Measurements from ENCODE around the gene SHB. TPM values are rescaled to one million over a fixed set of nuclear protein-coding genes. Genes with fewer than 3 reads are reported as not detected.

SHB gene
- total and polyA plus RNA-seq, 2 donors (not counting 3 experiments of a cell fraction or from before 2014, with no cell fraction given) = 13.4 to 24.9 TPM

- DNase-seq (ENCODE audit: low read depth, low spot score) = no peak
- no peaks in the 10 kb centered on the region for H3K36me3 ChIP-seq (ENCODE audit: control insufficient read depth in 2 of 2, extremely low read depth in 1 of 2, insufficient read depth in 2 of 2, low read length in 2 of 2)
- no peak overlapping the region for H3K4me3 ChIP-seq (replicated peaks in 1 of 3; ENCODE audit: insufficient read depth in 1 of 3, low read depth in 1 of 3, low read length in 3 of 3)
- H2AFZ ChIP-seq (ENCODE audit: low read depth, low read length) = no peak overlapping the region
- TF ChIP-seq FOS (IDR thresholded peaks at IDR 0.05; ENCODE audit: borderline replicate concordance, insufficient read depth, low read length) (no peak), MYC (IDR thresholded peaks at IDR 0.05; ENCODE audit: low read depth, low read length) (no peak), JUN (IDR thresholded peaks at IDR 0.05; ENCODE audit: borderline replicate concordance, insufficient read depth, insufficient read length, low read depth) (no peak), MAX (IDR thresholded peaks at IDR 0.05; ENCODE audit: insufficient read depth, insufficient read length) (no peak)
- no peak overlapping the region for H3K9ac ChIP-seq (replicated peaks; ENCODE audit: extremely low read depth, insufficient read depth, low read length)
- H4K20me1 ChIP-seq (replicated peaks; ENCODE audit: control insufficient read depth, extremely low read depth, insufficient read depth, low read length) = no peaks in the 10 kb centered on the region
- CTCF ChIA-PET = interaction anchor here (3.7 kb wide), 1 partner anchor 8 kb away, joined by 17 read pairs; no protein-coding TSS in a partner anchor
- FAIRE-seq = no peak
- H3K9me1 ChIP-seq (replicated peaks; ENCODE audit: control insufficient read depth, extremely low read depth, insufficient read depth, low read length) = no peaks in the 10 kb centered on the region
- dilution Hi-C loops (cut with MboI; ENCODE audit: extremely low pct_ligation_motif_present, low sequenced_read_pairs) = no loop called here
- no peaks in the 10 kb centered on the region for H3K9me3 ChIP-seq (replicated peaks; ENCODE audit: control insufficient read depth, insufficient read depth, low read length)
- BruUV-seq (replicated peaks) = no TSS peak
- H3K4me1 ChIP-seq (ENCODE audit: control insufficient read depth, extremely low read depth, insufficient read depth, low read length) = no peaks in the 10 kb centered on the region
- no peaks in the 10 kb centered on the region for H3K79me2 ChIP-seq (ENCODE audit: control insufficient read depth, insufficient read depth, low read length)
- POLR2A ChIA-PET = no interaction called here
- H3K27ac ChIP-seq (ENCODE audit: insufficient read depth, low read depth, low read length) = no peak overlapping the region
- H3K4me2 ChIP-seq (ENCODE audit: insufficient read depth, low read length) = no peak overlapping the region
- intact Hi-C loops (cut with micrococcal nuclease) = no loop called here
- H3K27me3 ChIP-seq (ENCODE audit: control insufficient read depth in 2 of 2, insufficient read depth in 2 of 2, low read length in 2 of 2) = peaks cover 10 to 28% of the 10 kb centered on the region in 2 experiments
Observed at GRCh38 chr9:38096238-38096805, 27.3 kb upstream of the SHB start.

- Histone ChIP-seq H3K4me1 (ENCODE audit: control insufficient read depth, extremely low read depth, insufficient read depth, low read length) (no peaks in the 10 kb centered on the region), H3K27me3 (ENCODE audit: control insufficient read depth in 2 of 2, insufficient read depth in 2 of 2, low read length in 2 of 2) (peaks cover 3 to 14% of the 10 kb centered on the region in 2 experiments), H3K79me2 (ENCODE audit: control insufficient read depth, insufficient read depth, low read length) (no peaks in the 10 kb centered on the region), H4K20me1 (replicated peaks; ENCODE audit: control insufficient read depth, extremely low read depth, insufficient read depth, low read length) (no peaks in the 10 kb centered on the region), H3K9me3 (replicated peaks; ENCODE audit: control insufficient read depth, insufficient read depth, low read length) (no peaks in the 10 kb centered on the region), H3K27ac (ENCODE audit: insufficient read depth, low read depth, low read length) (no peak overlapping the region), H3K9me1 (replicated peaks; ENCODE audit: control insufficient read depth, extremely low read depth, insufficient read depth, low read length) (no peaks in the 10 kb centered on the region), H3K4me2 (ENCODE audit: insufficient read depth, low read length) (no peak overlapping the region), H3K9ac (replicated peaks; ENCODE audit: extremely low read depth, insufficient read depth, low read length) (no peak overlapping the region), H3K4me3 (replicated peaks in 1 of 3; ENCODE audit: insufficient read depth in 1 of 3, low read depth in 1 of 3, low read length in 3 of 3) (no peak overlapping the region), H2AFZ (ENCODE audit: low read depth, low read length) (no peak overlapping the region), H3K36me3 (ENCODE audit: control insufficient read depth in 2 of 2, extremely low read depth in 1 of 2, insufficient read depth in 2 of 2, low read length in 2 of 2) (no peaks in the 10 kb centered on the region)
- BruUV-seq (replicated peaks) = no TSS peak
- dilution Hi-C loops (cut with MboI; ENCODE audit: extremely low pct_ligation_motif_present, low sequenced_read_pairs) (no loop called here), intact Hi-C loops (cut with micrococcal nuclease) (no loop called here)
- no peak for TF ChIP-seq EZH2 (IDR thresholded peaks at IDR 0.05; ENCODE audit: borderline replicate concordance, low read depth, low read length, severe bottlenecking)
- POLR2A ChIA-PET = no interaction called here
- CTCF ChIA-PET = no interaction called here
- DNase-seq (ENCODE audit: low read depth, low spot score) = no peak
- FAIRE-seq = no peak
Observed at GRCh38 chr9:38094165-38094564, 25.1 kb upstream of the SHB start.

All from endothelial cell of umbilical vein (primary cell).